HG02943 (cell line): ENCODE data around the gene IGSF8.

ENCODE experiments used
- ATAC-seq: cut with Tn5 transposase; IDR thresholded peaks from one replicate; pipeline ENCODE4 v1.9.1; 2021; ENCODE audit warnings: mild to moderate bottlenecking, low read depth, moderate library complexity; ENCODE audit not compliant: unreplicated experiment

The IGSF8 gene

DNA sequence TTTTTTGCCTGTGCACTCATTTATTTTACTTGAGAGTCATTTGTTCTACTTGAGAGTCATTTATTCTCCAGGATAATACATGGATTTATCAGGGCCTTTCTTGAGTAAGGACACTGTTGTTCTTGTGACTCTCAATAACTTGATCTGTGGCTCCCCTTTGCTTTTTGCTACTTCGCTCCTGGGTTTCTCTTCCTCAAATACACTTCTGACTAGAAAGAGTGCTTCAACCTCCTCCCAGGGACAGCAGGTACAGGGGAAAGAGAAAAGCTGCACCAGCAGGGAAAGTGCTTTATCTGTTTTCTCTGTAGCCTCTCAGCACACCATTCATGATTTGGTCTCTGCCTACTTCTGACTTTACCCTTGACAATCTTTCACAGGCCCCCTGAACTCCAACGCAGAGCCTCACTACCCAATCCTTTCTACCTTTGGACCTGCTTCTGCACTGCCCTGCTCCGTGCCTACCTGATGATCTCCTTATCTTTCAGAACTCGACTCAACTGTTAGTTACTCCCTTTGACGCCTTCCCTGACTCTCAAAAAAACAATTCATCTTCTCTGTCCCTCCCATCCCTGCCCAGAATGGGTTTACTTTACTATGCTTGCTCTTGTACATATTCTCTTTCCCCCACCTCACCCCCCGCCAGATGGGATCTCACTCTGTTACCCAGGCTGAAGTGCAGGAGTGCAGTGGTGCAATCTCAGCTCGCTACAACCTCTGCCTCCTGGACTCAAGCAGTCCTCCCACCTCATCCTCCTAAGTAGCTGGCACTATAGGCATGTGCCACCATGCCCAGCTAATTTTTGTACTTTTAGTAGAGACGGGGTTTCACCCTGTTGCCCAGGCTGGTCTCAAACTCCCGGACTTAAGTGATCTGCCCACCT lies 51.1 kb downstream of the IGSF8 start:
- no peak for ATAC-seq

DNA sequence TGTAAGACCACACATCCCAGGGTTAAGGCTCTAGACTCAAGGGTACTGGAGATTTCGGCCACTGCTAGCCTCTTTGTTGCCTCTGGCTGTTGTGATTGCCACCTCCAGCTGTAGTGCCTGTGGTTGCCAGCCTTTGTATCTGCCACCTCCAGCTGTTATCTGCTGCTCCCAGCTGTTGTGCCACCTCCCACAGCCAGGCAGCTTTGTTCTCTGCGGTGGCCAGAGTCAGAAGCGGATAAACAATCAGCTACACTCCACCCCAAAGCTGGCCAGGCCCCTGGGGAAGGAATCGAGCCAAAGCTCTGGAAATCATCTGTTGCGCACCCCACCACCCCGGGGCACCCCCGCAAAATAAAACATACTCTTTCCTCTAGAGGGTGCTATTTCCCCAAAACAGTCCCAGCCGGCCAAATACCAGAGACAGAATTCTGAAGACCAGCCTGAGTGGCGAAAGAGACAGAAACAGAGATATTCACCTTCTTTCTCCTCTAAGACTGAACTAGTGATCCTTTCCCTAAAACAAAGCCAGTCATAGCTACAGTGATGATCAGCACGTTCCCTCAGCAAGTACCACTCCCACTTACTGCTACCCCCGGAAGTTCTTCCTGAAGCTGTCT lies 51.8 kb downstream of the IGSF8 start:
- ATAC-seq, result no peak

DNA sequence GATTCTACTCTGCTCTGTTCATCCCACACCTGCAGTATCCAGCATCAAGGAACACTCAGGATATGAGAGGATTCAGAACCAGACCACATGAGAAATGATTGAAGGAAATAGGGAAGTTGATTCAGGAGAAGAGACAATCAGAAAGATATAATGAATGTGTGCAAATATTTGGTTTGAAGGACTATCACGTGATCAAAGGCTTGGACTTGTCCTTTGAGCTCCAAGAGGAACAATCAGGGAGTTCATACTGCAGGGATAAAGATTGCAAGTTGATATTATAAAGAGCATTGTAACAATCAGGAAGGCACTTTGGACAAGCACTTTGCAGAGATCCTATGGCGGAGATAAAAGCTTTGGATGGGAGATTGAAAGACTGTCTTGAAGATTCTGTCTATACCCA lies 52.8 kb downstream of the IGSF8 start:
- ATAC-seq, result no peak

DNA sequence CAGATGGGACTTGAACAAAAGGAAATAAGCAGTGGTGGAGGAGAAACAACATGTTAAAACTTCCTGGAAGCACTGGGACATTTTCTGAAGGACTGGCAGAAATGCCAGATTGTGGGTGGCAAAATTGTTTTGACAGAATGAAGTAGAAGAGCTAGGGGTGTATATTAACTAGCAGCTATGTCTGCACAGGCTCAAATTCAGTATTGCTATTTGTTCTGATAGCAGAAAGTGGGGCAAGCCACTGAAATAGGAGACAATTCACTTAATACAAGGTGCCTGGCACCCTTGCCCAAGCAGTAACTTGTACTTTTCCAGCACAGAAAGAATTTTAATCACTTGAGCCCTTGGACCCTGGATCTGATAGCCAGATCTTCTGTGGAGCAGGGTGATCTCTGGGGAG lies 54.9 kb downstream of the IGSF8 start:
- ATAC-seq, result no peak
